ENCODE measurements around the gene CPVL. TPM values are rescaled to one million over a fixed set of nuclear protein-coding genes. Genes with fewer than 3 reads are reported as not detected.

CPVL gene
- total RNA-seq, 1 experiment from 2014 or later, result 26.9 TPM

- H2BK12ac ChIP-seq (ENCODE audit: insufficient read length, low read depth, low read length), result no peak overlapping the region
- H4K20me1 ChIP-seq (ENCODE audit: control insufficient read depth, insufficient read depth, insufficient read length), result no peaks in the 10 kb centered on the region
- no CpG with 5 or more reads among the region's 4 CpGs for WGBS (ENCODE audit: extremely low coverage, insufficient read length, low lambda C conversion rate)
- no peak overlapping the region for H2BK20ac ChIP-seq (ENCODE audit: low read depth, low read length, poor library complexity, severe bottlenecking)
- H4K91ac ChIP-seq (ENCODE audit: insufficient read length, low read depth, low read length), result no peak overlapping the region
- no peak overlapping the region for H3K4ac ChIP-seq (ENCODE audit: low read depth, low read length)
- H4K5ac ChIP-seq (ENCODE audit: insufficient read length, low read depth, low read length), result no peak overlapping the region
- no peaks in the 10 kb centered on the region for H3K79me2 ChIP-seq (ENCODE audit: insufficient read depth, low read length)
- no peak overlapping the region for H2AFZ ChIP-seq (ENCODE audit: low read length)
- H4K8ac ChIP-seq (replicated peaks; ENCODE audit: insufficient read length, low read depth, low read length), result no peak overlapping the region
- H3K9ac ChIP-seq (ENCODE audit: extremely low read depth, insufficient read length, low read length), result no peak overlapping the region
- no peak for TF ChIP-seq CTCF (conservative IDR thresholded peaks at IDR 0.05)
- no peak overlapping the region for H2BK15ac ChIP-seq (ENCODE audit: low read depth, low read length)
- no peak overlapping the region for H2AK5ac ChIP-seq (ENCODE audit: insufficient read length, low read length)
- no peak overlapping the region for H2BK5ac ChIP-seq (ENCODE audit: insufficient read length, low read length)
- no peak overlapping the region for H2BK120ac ChIP-seq (ENCODE audit: low read depth, low read length, poor library complexity, severe bottlenecking)
- no peak overlapping the region for H3K14ac ChIP-seq (ENCODE audit: insufficient read depth, low read length)
- H3K4me3 Mint-ChIP-seq, result no peak overlapping the region
- H3K23ac ChIP-seq (ENCODE audit: insufficient read length, low read depth, low read length), result no peak overlapping the region
- no peak overlapping the region for H3K56ac ChIP-seq (ENCODE audit: insufficient read length, low read depth, low read length)
- no peaks in the 10 kb centered on the region for H3K27me3 ChIP-seq (ENCODE audit: insufficient read depth, low read length)
- no peaks in the 10 kb centered on the region for H3K23me2 ChIP-seq (ENCODE audit: insufficient read length, low read depth, low read length, poor library complexity, severe bottlenecking)
- H3K18ac ChIP-seq (ENCODE audit: insufficient read length, low read depth, low read length), result no peak overlapping the region
- H3K9me3 ChIP-seq (ENCODE audit: control insufficient read depth, low read depth, low read length), result no peaks in the 10 kb centered on the region
- no peaks in the 10 kb centered on the region for H3K4me1 ChIP-seq (ENCODE audit: insufficient read depth, low read length)
- no peak overlapping the region for H3T11ph ChIP-seq (ENCODE audit: low read length)
- peaks cover 18 to 26% of the 10 kb centered on the region in 2 experiments for H3K4me1 Mint-ChIP-seq
- no peak overlapping the region for H3K27ac Mint-ChIP-seq
- H3K27ac ChIP-seq (ENCODE audit: insufficient read length, low read depth, low read length), result no peak overlapping the region
- no peaks in the 10 kb centered on the region for H3K27me3 Mint-ChIP-seq (ENCODE audit: low read depth)
- H3K9me3 Mint-ChIP-seq, result peaks cover 0 to 3% of the 10 kb centered on the region in 2 experiments; a peak in 2 of 5 replicates
- DNase-seq, result no peak
- no peak overlapping the region for H3K4me2 ChIP-seq (ENCODE audit: insufficient read depth, insufficient read length, low read length)
- no peaks in the 10 kb centered on the region for H3K79me1 ChIP-seq (ENCODE audit: insufficient read depth, low read depth, low read length, poor library complexity, severe bottlenecking)
- H3K36me3 Mint-ChIP-seq (ENCODE audit: insufficient read depth in 1 of 3, low read depth in 3 of 3), result peaks cover 3 to 10% (median 9%) of the 10 kb centered on the region in 3 experiments; a peak in 5 of 7 replicates
These were observed 33.6 kb downstream of the CPVL start for GRCh38 chr7:29112721-29113120.

Data from H9 (cell line).